ENCODE data around the gene SHFL.
A peak's percentile ranks its signal among the peaks of the same experiment; 100 is the strongest.

Gene SHFL

GRCh38 chr19:10085641-10086590 lies at the start of gene SHFL:
Gene SHFL (plus strand): TSS chr19:10086317. CDS start chr19:10086428, 111 bp downstream.
- Histone ChIP-seq H3K36me3 (ENCODE audit: insufficient read depth, low read depth, low read length) (no peaks in the 10 kb centered on the region; the same call in 1 of the 2 replicates), H3K27me3 (ENCODE audit: insufficient read depth, low read length) (peaks cover 32% of the 10 kb centered on the region), H3K4me1 (ENCODE audit: insufficient read depth, low read length) (no peaks in the 10 kb centered on the region), H3K4me3 (ENCODE audit: low read length) (peak within 1 kb of the TSS; percentile 81), H3K27ac (ENCODE audit: low read length) (no peak within 1 kb of the TSS), H3K9me3 (ENCODE audit: insufficient read depth, low read depth, low read length) (no peaks in the 10 kb centered on the region), H3K9ac (ENCODE audit: low read depth, low read length) (peak within 1 kb of the TSS; percentile 59; the same call in 1 of the 2 replicates)

- Histone ChIP-seq H3K4me3 (ENCODE audit: low read length) (no peak overlapping the region), H3K27me3 (ENCODE audit: insufficient read depth, low read length) (peaks cover 43% of the 10 kb centered on the region), H3K36me3 (ENCODE audit: insufficient read depth, low read depth, low read length) (no peaks in the 10 kb centered on the region), H3K9me3 (ENCODE audit: insufficient read depth, low read depth, low read length) (no peaks in the 10 kb centered on the region), H3K4me1 (ENCODE audit: insufficient read depth, low read length) (no peaks in the 10 kb centered on the region), H3K27ac (ENCODE audit: low read length) (no peak overlapping the region), H3K9ac (ENCODE audit: low read depth, low read length) (no peak overlapping the region)
Observed at GRCh38 chr19:10036601-10037071, 49.5 kb upstream of the SHFL start.

GRCh38 chr19:10037367-10037766 lies 48.8 kb upstream of the SHFL start:
- H3K4me3 ChIP-seq (ENCODE audit: low read length), result no peak overlapping the region
- no peak overlapping the region for H3K27ac ChIP-seq (ENCODE audit: low read length)
- H3K9me3 ChIP-seq (ENCODE audit: insufficient read depth, low read depth, low read length), result no peaks in the 10 kb centered on the region
- H3K4me1 ChIP-seq (ENCODE audit: insufficient read depth, low read length), result no peaks in the 10 kb centered on the region
- peaks cover 49% of the 10 kb centered on the region for H3K27me3 ChIP-seq (ENCODE audit: insufficient read depth, low read length)
- H3K9ac ChIP-seq (ENCODE audit: low read depth, low read length), result no peak overlapping the region
- no peaks in the 10 kb centered on the region for H3K36me3 ChIP-seq (ENCODE audit: insufficient read depth, low read depth, low read length)

- Histone ChIP-seq H3K27ac (ENCODE audit: low read length) (no peak overlapping the region), H3K27me3 (ENCODE audit: insufficient read depth, low read length) (peaks cover 52% of the 10 kb centered on the region), H3K9me3 (ENCODE audit: insufficient read depth, low read depth, low read length) (no peaks in the 10 kb centered on the region), H3K4me3 (ENCODE audit: low read length) (no peak overlapping the region), H3K4me1 (ENCODE audit: insufficient read depth, low read length) (no peaks in the 10 kb centered on the region), H3K36me3 (ENCODE audit: insufficient read depth, low read depth, low read length) (no peaks in the 10 kb centered on the region), H3K9ac (ENCODE audit: low read depth, low read length) (no peak overlapping the region)
Observed at GRCh38 chr19:10037809-10038208, 48.3 kb upstream of the SHFL start.

- no peak overlapping the region for H3K9ac ChIP-seq (ENCODE audit: low read depth, low read length)
- no peak overlapping the region for H3K27ac ChIP-seq (ENCODE audit: low read length)
- no peak overlapping the region for H3K4me3 ChIP-seq (ENCODE audit: low read length)
- no peaks in the 10 kb centered on the region for H3K36me3 ChIP-seq (ENCODE audit: insufficient read depth, low read depth, low read length)
- peaks cover 58% of the 10 kb centered on the region for H3K27me3 ChIP-seq (ENCODE audit: insufficient read depth, low read length)
- no peaks in the 10 kb centered on the region for H3K4me1 ChIP-seq (ENCODE audit: insufficient read depth, low read length)
- H3K9me3 ChIP-seq (ENCODE audit: insufficient read depth, low read depth, low read length), result no peaks in the 10 kb centered on the region
Observed at GRCh38 chr19:10043286-10043927, 42.7 kb upstream of the SHFL start.

- Histone ChIP-seq H3K27me3 (ENCODE audit: insufficient read depth, low read length) (peaks cover 48% of the 10 kb centered on the region), H3K9me3 (ENCODE audit: insufficient read depth, low read depth, low read length) (no peaks in the 10 kb centered on the region)
Observed at GRCh38 chr19:10044390-10044789, 41.7 kb upstream of the SHFL start.

GRCh38 chr19:10045371-10045770 lies 40.7 kb upstream of the SHFL start:
- Histone ChIP-seq H3K9ac (ENCODE audit: low read depth, low read length) (no peak overlapping the region), H3K27me3 (ENCODE audit: insufficient read depth, low read length) (peaks cover 51% of the 10 kb centered on the region), H3K9me3 (ENCODE audit: insufficient read depth, low read depth, low read length) (no peaks in the 10 kb centered on the region), H3K36me3 (ENCODE audit: insufficient read depth, low read depth, low read length) (no peaks in the 10 kb centered on the region), H3K4me1 (ENCODE audit: insufficient read depth, low read length) (no peaks in the 10 kb centered on the region), H3K4me3 (ENCODE audit: low read length) (no peak overlapping the region), H3K27ac (ENCODE audit: low read length) (no peak overlapping the region)

More at GRCh38 chr19:10044390-10044789, 41.7 kb upstream of the SHFL start:
- Histone ChIP-seq H3K4me1 (ENCODE audit: insufficient read depth, low read length) (no peaks in the 10 kb centered on the region), H3K9ac (ENCODE audit: low read depth, low read length) (no peak overlapping the region), H3K36me3 (ENCODE audit: insufficient read depth, low read depth, low read length) (no peaks in the 10 kb centered on the region), H3K27ac (ENCODE audit: low read length) (no peak overlapping the region), H3K4me3 (ENCODE audit: low read length) (no peak overlapping the region)

GRCh38 chr19:10049626-10050025 lies 36.5 kb upstream of the SHFL start:
- Histone ChIP-seq H3K27ac (ENCODE audit: low read length) (no peak overlapping the region), H3K36me3 (ENCODE audit: insufficient read depth, low read depth, low read length) (no peaks in the 10 kb centered on the region), H3K4me1 (ENCODE audit: insufficient read depth, low read length) (no peaks in the 10 kb centered on the region), H3K27me3 (ENCODE audit: insufficient read depth, low read length) (peaks cover 31% of the 10 kb centered on the region), H3K9me3 (ENCODE audit: insufficient read depth, low read depth, low read length) (no peaks in the 10 kb centered on the region), H3K4me3 (ENCODE audit: low read length) (no peak overlapping the region), H3K9ac (ENCODE audit: low read depth, low read length) (no peak overlapping the region)

- no peak overlapping the region for H3K27ac ChIP-seq (ENCODE audit: low read length)
Observed at GRCh38 chr19:10052602-10053360, 33.3 kb upstream of the SHFL start.

GRCh38 chr19:10061717-10062310 lies 24.3 kb upstream of the SHFL start:
- Histone ChIP-seq H3K27me3 (ENCODE audit: insufficient read depth, low read length) (peaks cover 26% of the 10 kb centered on the region), H3K4me1 (ENCODE audit: insufficient read depth, low read length) (no peaks in the 10 kb centered on the region), H3K9ac (ENCODE audit: low read depth, low read length) (no peak overlapping the region), H3K27ac (ENCODE audit: low read length) (no peak overlapping the region), H3K36me3 (ENCODE audit: insufficient read depth, low read depth, low read length) (no peaks in the 10 kb centered on the region), H3K9me3 (ENCODE audit: insufficient read depth, low read depth, low read length) (no peaks in the 10 kb centered on the region), H3K4me3 (ENCODE audit: low read length) (no peak overlapping the region)

More at GRCh38 chr19:10052602-10053360, 33.3 kb upstream of the SHFL start:
- Histone ChIP-seq H3K36me3 (ENCODE audit: insufficient read depth, low read depth, low read length) (no peaks in the 10 kb centered on the region), H3K9ac (ENCODE audit: low read depth, low read length) (no peak overlapping the region), H3K4me1 (ENCODE audit: insufficient read depth, low read length) (no peaks in the 10 kb centered on the region), H3K4me3 (ENCODE audit: low read length) (no peak overlapping the region), H3K9me3 (ENCODE audit: insufficient read depth, low read depth, low read length) (no peaks in the 10 kb centered on the region), H3K27me3 (ENCODE audit: insufficient read depth, low read length) (peaks cover 17% of the 10 kb centered on the region)

GRCh38 chr19:10068205-10068604 lies 17.9 kb upstream of the SHFL start:
- Histone ChIP-seq H3K9me3 (ENCODE audit: insufficient read depth, low read depth, low read length) (no peaks in the 10 kb centered on the region), H3K9ac (ENCODE audit: low read depth, low read length) (no peak overlapping the region), H3K27me3 (ENCODE audit: insufficient read depth, low read length) (peaks cover 8% of the 10 kb centered on the region), H3K36me3 (ENCODE audit: insufficient read depth, low read depth, low read length) (no peaks in the 10 kb centered on the region), H3K4me1 (ENCODE audit: insufficient read depth, low read length) (no peaks in the 10 kb centered on the region), H3K4me3 (ENCODE audit: low read length) (no peak overlapping the region), H3K27ac (ENCODE audit: low read length) (no peak overlapping the region)
